ENCODE measurements around the gene SH2B3. TPM values are rescaled to one million over a fixed set of nuclear protein-coding genes. Genes with fewer than 3 reads are reported as not detected.
A peak's percentile ranks its signal among the peaks of the same experiment; 100 is the strongest.

SH2B3 gene
- total RNA-seq, 8 experiments from 2014 or later: 2.5 to 9.5 (median 6.4) TPM

DNA sequence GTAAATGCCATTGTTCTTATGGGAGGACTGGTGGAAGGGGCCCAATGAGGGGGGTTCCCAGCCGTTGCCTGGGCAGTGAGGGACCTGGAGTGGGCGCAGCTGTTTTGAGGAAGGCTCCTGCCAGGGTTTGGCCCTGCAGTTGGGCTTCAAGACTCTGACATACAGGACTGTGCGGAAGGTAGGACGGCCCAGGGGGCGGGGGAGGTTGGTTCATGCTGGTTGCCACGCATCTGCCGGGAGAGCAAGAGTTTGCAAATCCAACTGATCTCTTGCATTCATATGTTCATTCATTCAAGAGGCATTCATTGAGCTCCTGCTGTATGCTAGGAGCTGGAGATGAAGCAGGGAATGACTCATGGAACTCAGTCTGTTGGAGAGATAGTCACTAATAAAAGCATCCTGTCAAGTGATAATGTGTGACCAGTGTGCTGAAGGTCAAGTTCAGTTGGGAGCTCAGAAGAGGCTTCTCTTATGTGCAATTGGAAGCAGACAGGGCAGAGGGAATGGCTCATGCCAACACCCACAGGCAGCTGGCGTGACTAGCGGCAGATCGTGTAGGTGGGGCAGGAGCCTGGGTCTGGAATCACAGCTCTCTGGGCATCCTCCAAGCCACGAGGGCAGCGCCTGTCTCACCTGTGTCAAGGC is 7.8 kb downstream of the SH2B3 start:
- Histone ChIP-seq H3K27ac (no peak overlapping the region), H3K4me1 (replicated peaks in 1 of 2) (peaks cover 33 to 43% of the 10 kb centered on the region in 2 donors), H3K4me3 (no peak overlapping the region)
- WGBS, 10 experiments: 20 to 75% (median 43%) methylated on average over 1 to 5 of the region's 12 CpGs; no CpG with 5 or more reads in 4 of the 10 experiments
- in situ Hi-C loops (cut with MboI; ENCODE audit: low pct_unique_long_range_greater_than_20kb in 2 of 9, low sequenced_read_pairs in 9 of 9, unreplicated experiment in 9 of 9): no loop called here
- peak; percentile 15 to 54 (median 32) for ATAC-seq (replicated peaks in 6 of 8)

- Histone ChIP-seq H3K4me1 (replicated peaks in 1 of 2) (peaks cover 27 to 35% of the 10 kb centered on the region in 2 donors), H3K27ac (no peak overlapping the region), H3K4me3 (no peak overlapping the region)
- no peak for ATAC-seq (replicated peaks in 6 of 8)
- 87 to 100% (median 96%) methylated on average over 1 to 3 of the region's 7 CpGs; no CpG with 5 or more reads in 6 of the 10 experiments for WGBS, 10 experiments
- in situ Hi-C loops (cut with MboI; ENCODE audit: low pct_unique_long_range_greater_than_20kb in 2 of 9, low sequenced_read_pairs in 9 of 9, unreplicated experiment in 9 of 9): no loop called here
Observed at GRCh38 chr12:111414711-111415252, 9.1 kb downstream of the SH2B3 start.

- Histone ChIP-seq H3K4me1 (replicated peaks in 1 of 2) (peaks cover 8 to 12% of the 10 kb centered on the region in 2 donors), H3K27ac (no peak overlapping the region), H3K4me3 (no peak overlapping the region)
- WGBS, 10 experiments: 79 to 100% (median 90%) methylated on average over 1 to 2 of the region's 2 CpGs; no CpG with 5 or more reads in 2 of the 10 experiments
- in situ Hi-C loops (cut with MboI; ENCODE audit: low pct_unique_long_range_greater_than_20kb in 2 of 9, low sequenced_read_pairs in 9 of 9, unreplicated experiment in 9 of 9): no loop called here
- ATAC-seq (replicated peaks in 6 of 8): no peak
Observed at GRCh38 chr12:111417290-111417689, 11.6 kb downstream of the SH2B3 start.

- ATAC-seq (replicated peaks in 6 of 8): no peak
- WGBS, 10 experiments: 83 to 100% (median 95%) methylated on average over 1 to 12 of the region's 67 CpGs; no CpG with 5 or more reads in 4 of the 10 experiments
Observed at GRCh38 chr12:111417784-111418593, 12.3 kb downstream of the SH2B3 start.

DNA sequence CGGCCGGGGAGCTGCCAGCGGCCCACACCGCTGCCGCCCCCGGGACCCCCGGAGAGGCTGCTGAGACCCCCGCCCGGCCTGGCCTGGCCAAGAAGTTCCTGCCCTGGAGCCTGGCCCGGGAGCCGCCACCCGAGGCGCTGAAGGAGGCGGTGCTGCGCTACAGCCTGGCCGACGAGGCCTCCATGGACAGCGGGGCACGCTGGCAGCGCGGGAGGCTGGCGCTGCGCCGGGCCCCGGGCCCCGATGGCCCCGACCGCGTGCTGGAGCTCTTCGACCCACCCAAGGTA is 12.8 kb downstream of the SH2B3 start:
- Histone ChIP-seq H3K4me3 (no peak overlapping the region), H3K27ac (no peak overlapping the region), H3K4me1 (replicated peaks in 1 of 2) (peaks cover 4 to 5% of the 10 kb centered on the region in 2 donors)
- in situ Hi-C loops (cut with MboI; ENCODE audit: low pct_unique_long_range_greater_than_20kb in 2 of 9, low sequenced_read_pairs in 9 of 9, unreplicated experiment in 9 of 9): no loop called here
- no peak for ATAC-seq (replicated peaks in 6 of 8)
- WGBS, 10 experiments: no CpG with 5 or more reads among the region's 30 CpGs

More at GRCh38 chr12:111417784-111418593, 12.3 kb downstream of the SH2B3 start:
- Histone ChIP-seq H3K4me1 (replicated peaks in 1 of 2) (peaks cover 4 to 10% of the 10 kb centered on the region in 2 donors), H3K27ac (no peak overlapping the region), H3K4me3 (no peak overlapping the region)
- in situ Hi-C loops (cut with MboI; ENCODE audit: low pct_unique_long_range_greater_than_20kb in 2 of 9, low sequenced_read_pairs in 9 of 9, unreplicated experiment in 9 of 9): no loop called here

GRCh38 chr12:111419784-111420183 is 14.1 kb downstream of the SH2B3 start:
- Histone ChIP-seq H3K27ac (no peak overlapping the region), H3K4me3 (no peak overlapping the region), H3K4me1 (replicated peaks in 1 of 2) (no peaks in the 10 kb centered on the region)
- WGBS, 10 experiments: 83 to 100% (median 100%) methylated on average over 1 to 3 of the region's 5 CpGs; no CpG with 5 or more reads in 5 of the 10 experiments
- ATAC-seq (replicated peaks in 6 of 8): no peak
- in situ Hi-C loops (cut with MboI; ENCODE audit: low pct_unique_long_range_greater_than_20kb in 2 of 9, low sequenced_read_pairs in 9 of 9, unreplicated experiment in 9 of 9): no loop called here

- Histone ChIP-seq H3K4me1 (replicated peaks in 1 of 2) (no peaks in the 10 kb centered on the region), H3K27ac (no peak overlapping the region), H3K4me3 (no peak overlapping the region)
- in situ Hi-C loops (cut with MboI; ENCODE audit: low pct_unique_long_range_greater_than_20kb in 2 of 9, low sequenced_read_pairs in 9 of 9, unreplicated experiment in 9 of 9): no loop called here
- no peak for ATAC-seq (replicated peaks in 6 of 8)
- 64 to 100% (median 92%) methylated on average over 1 to 7 of the region's 7 CpGs for WGBS, 10 experiments
Observed at GRCh38 chr12:111420494-111420893, 14.8 kb downstream of the SH2B3 start.

GRCh38 chr12:111424189-111424792 is 18.6 kb downstream of the SH2B3 start:
- 82 to 100% (median 93%) methylated on average over 3 to 5 of the region's 11 CpGs; no CpG with 5 or more reads in 5 of the 10 experiments for WGBS, 10 experiments
- no peak overlapping the region for H3K27ac ChIP-seq
- no peak overlapping the region for H3K4me3 ChIP-seq
- H3K4me1 ChIP-seq (replicated peaks in 1 of 2): no peaks in the 10 kb centered on the region
- in situ Hi-C loops (cut with MboI; ENCODE audit: low pct_unique_long_range_greater_than_20kb in 2 of 9, low sequenced_read_pairs in 9 of 9, unreplicated experiment in 9 of 9): no loop called here
- no peak for ATAC-seq (replicated peaks in 6 of 8)

DNA sequence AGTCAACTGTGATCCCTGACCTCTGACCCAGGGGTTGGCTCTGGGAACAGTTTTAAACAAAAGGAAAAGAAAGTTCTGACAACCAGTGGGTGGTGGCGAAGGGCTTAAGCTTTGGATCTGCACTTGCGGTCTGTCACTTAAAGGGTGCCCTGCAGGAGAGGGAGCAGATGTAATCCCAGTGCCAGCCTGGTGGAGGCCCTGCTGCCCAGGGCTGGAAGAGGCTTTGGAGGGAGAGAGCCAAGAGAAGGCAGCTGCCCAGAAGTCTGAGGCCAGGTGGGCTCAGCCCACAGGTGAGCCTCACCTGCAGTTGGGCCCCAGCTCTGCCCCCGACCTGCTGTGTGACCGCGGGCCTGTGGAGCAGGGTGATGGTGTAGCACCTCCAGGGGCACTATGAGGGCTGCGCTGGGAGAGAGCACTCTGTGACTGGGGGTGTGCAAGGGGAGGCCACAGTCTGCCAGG is 19.1 kb downstream of the SH2B3 start:
- Histone ChIP-seq H3K27ac (no peak overlapping the region), H3K4me3 (no peak overlapping the region), H3K4me1 (replicated peaks in 1 of 2) (peaks cover 0 to under 1% of the 10 kb centered on the region in 2 donors)
- WGBS, 10 experiments: 93 to 100% (median 100%) methylated on average over 1 to 2 of the region's 6 CpGs; no CpG with 5 or more reads in 7 of the 10 experiments
- in situ Hi-C loops (cut with MboI; ENCODE audit: low pct_unique_long_range_greater_than_20kb in 2 of 9, low sequenced_read_pairs in 9 of 9, unreplicated experiment in 9 of 9): no loop called here
- peak in 3 of 8 experiments; percentile 15 to 32 (median 26) for ATAC-seq (replicated peaks in 6 of 8)

- Histone ChIP-seq H3K4me3 (no peak overlapping the region), H3K4me1 (replicated peaks in 1 of 2) (peaks cover 0 to 6% of the 10 kb centered on the region in 2 donors), H3K27ac (no peak overlapping the region)
- in situ Hi-C loops (cut with MboI; ENCODE audit: low pct_unique_long_range_greater_than_20kb in 2 of 9, low sequenced_read_pairs in 9 of 9, unreplicated experiment in 9 of 9): no loop called here
- ATAC-seq (replicated peaks in 6 of 8): no peak
- 60 to 100% (median 100%) methylated on average over 1 to 2 of the region's 8 CpGs; no CpG with 5 or more reads in 5 of the 10 experiments for WGBS, 10 experiments
Observed at GRCh38 chr12:111425655-111426054, 19.9 kb downstream of the SH2B3 start.

DNA sequence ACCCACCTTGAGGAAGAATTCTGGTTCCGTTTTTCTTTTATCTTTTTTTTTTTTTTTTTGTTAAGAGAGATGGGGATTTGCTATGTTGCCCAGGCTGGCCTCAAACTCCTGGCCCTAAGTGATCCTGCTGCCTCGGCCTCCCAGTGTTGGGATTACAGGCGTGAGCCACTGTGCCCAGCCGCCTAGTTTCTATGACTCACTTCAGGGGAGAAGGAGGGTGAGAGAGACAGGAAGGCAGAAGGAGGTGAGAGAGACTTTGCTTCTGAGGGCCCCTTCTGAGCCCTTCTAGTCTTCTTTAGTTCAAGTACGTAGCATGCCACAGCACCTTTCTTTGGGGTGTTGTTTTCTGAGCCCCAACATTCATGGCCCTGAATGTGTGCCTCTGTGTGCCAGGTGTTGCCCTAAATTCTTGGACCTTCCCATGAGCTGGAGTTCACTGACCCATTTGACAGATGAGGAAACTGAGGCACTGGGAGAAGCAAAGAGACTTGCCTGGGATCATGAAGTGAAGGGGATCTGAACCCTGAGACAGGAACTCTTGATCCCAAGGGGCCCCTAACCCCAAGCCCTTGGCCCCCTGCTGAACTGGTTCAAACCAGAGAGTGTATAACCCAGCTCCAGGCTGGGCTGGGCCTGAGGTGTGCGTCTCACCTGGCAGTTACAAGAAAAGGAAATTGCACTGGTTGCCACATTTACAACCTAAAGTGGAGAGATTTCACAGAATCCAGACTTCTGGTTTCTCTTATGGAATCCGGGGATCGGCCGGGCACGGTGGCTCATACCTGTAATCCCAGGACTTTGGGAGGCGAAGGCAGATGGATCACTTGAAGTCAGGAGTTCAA is 20.8 kb downstream of the SH2B3 start:
- Histone ChIP-seq H3K4me1 (replicated peaks in 1 of 2) (peaks cover 0 to 7% of the 10 kb centered on the region in 2 donors), H3K4me3 (no peak overlapping the region), H3K27ac (no peak overlapping the region)
- in situ Hi-C loops (cut with MboI; ENCODE audit: low pct_unique_long_range_greater_than_20kb in 2 of 9, low sequenced_read_pairs in 9 of 9, unreplicated experiment in 9 of 9): no loop called here
- ATAC-seq (replicated peaks in 6 of 8): no peak
- 50 to 95% (median 83%) methylated on average over 1 to 8 of the region's 11 CpGs; no CpG with 5 or more reads in 1 of the 10 experiments for WGBS, 10 experiments

GRCh38 chr12:111427417-111428074 is 21.8 kb downstream of the SH2B3 start:
- Histone ChIP-seq H3K27ac (no peak overlapping the region), H3K4me3 (no peak overlapping the region), H3K4me1 (replicated peaks in 1 of 2) (peaks cover 0 to 7% of the 10 kb centered on the region in 2 donors)
- 92 to 100% (median 95%) methylated on average over 1 to 4 of the region's 7 CpGs; no CpG with 5 or more reads in 7 of the 10 experiments for WGBS, 10 experiments
- ATAC-seq (replicated peaks in 6 of 8): no peak
- in situ Hi-C loops (cut with MboI; ENCODE audit: low pct_unique_long_range_greater_than_20kb in 2 of 9, low sequenced_read_pairs in 9 of 9, unreplicated experiment in 9 of 9): no loop called here
